Loucy (cell line): ENCODE results near the gene SCAPER.

Experiments used
- CTCF ChIP-seq: fragments of 200-600 bp; sonication (generic); conservative IDR thresholded peaks from 2 replicates; pipeline ENCODE4 v1.5.1; 2014; ENCODE audit warnings: mild to moderate bottlenecking, antibody characterized with exemption, low read length
- EZH2phosphoT487 ChIP-seq: fragments of 200-600 bp; IDR thresholded peaks from 2 replicates; pipeline ENCODE4 v1.6.1; 2018; ENCODE audit warnings: antibody characterized with exemption, mild to moderate bottlenecking, moderate library complexity, borderline replicate concordance

GRCh38 chr15:76380249-76380648 lies 524.9 kb downstream of the SCAPER start:
- no peak for TF ChIP-seq CTCF
- no peak for TF ChIP-seq EZH2phosphoT487
